HG03521 (cell line): ENCODE data around the gene TIGIT.

Experiments used
- ATAC-seq: cut with Tn5 transposase; IDR thresholded peaks from one replicate; pipeline ENCODE4 v1.9.1; 2021; ENCODE audit warnings: mild to moderate bottlenecking, moderate library complexity; ENCODE audit not compliant: unreplicated experiment

TIGIT gene

GRCh38 chr3:114350690-114351089 is 56.9 kb downstream of the TIGIT start:
- no peak for ATAC-seq

DNA sequence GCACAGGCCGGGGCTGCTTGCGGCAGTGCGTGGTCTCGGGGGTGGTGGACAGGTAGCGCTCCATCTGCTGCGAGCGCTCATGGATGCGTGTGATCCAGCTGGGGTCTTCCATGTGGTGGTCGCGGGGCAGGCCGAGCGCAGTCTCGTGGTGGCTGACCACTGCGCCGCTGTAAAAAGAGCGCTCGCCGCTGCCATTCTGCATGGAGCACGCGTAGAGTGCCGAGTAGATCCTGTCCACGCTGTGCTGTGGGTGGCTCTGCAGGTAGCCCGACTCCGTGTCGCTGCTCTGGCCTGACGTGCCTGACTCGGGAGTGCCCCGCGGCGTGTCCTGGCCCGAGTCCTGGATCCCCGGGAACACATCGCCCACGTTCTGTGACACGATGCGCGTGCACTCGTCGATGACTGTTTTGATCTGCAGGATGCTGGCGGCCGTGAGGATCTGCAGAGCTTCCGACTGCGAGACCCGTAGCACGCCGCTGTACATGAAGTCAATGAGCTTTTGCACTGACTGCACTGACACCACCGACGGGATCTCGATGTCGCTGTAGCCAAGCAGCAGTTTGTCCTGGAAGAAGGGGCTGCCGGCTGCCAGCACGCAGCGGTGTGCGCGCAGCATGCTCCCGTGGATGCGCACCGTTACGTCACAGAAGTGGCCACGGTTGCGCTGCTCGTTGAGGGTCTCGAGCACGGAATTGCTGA is 57.4 kb downstream of the TIGIT start:
- ATAC-seq: no peak

GRCh38 chr3:114351822-114352145 is 58.0 kb downstream of the TIGIT start:
- no peak for ATAC-seq

- ATAC-seq: no peak
Measured at GRCh38 chr3:114355653-114356052, 61.8 kb downstream of the TIGIT start.

DNA sequence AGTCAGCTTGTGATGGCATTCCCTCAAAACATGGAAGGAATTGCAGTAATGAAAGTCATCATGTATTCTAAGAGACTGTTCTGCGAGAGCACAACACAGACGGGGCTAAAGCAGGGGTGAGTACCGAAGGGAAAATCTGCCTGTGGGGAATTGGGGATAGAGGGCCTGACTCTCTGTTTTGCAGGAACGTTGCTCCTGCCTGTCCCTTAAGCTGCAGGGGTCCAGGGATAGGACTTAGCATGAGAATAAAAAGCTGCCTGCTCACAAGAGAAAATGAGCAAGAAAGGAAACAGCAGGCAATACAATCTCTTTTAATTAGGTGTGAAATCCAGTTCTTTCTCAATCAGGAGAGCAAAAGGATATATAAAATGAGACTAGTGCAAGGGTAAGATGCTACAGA is 62.2 kb downstream of the TIGIT start:
- ATAC-seq: no peak

DNA sequence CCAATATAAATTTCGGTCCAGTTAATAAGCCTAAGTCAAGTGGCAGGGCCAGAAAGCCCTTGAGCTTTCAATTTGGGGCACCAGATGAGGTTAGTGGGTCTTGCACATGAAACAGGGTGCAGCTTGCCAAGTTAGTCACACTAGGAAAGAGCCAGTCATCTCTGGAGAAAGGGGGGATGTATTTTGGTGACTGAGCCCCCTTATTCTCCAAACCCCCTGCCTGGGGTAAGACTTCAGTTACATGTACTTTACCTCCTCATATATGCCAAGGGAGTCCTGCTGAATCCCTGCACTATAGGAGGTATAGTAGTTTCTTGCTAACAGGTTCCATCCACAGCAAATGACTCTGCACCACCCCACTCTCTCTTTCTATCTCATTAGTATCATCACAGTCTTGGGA is 62.7 kb downstream of the TIGIT start:
- no peak for ATAC-seq
